Ishikawa (cell line): ENCODE measurements around the gene ABCD4.

Experiments
- FOXM1 ChIP-seq: IDR thresholded peaks from 2 replicates; pipeline ENCODE4 v1.6.1; 2012; ENCODE audit warnings: low read depth, borderline replicate concordance
- RAD21 ChIP-seq: IDR thresholded peaks from 2 replicates; pipeline ENCODE4 v1.6.1; 2012; ENCODE audit warnings: low read depth

DNA sequence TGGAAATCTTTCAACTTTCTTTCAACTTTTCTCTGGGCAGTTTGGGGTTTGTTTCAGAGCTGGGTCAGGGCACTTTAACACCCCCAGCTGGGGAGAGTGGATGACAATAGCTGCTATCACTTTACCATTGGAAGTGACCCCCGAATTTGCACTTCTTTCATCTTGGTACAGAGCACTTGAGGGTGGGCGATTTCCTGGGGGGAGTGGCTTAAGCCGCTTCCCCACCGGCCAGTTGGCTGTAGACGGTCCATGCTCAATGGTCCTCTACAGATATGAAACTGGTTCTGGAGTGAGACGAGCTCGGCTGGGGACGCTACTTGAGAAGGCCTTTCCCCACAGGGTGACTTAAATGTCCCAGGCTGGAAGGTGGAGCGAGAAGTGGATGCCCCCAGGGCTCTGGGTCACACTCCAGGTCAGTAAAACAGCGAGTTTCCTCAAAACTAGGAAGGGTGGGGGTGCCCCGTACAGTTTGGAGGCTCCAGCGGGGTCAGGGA, 45.6 kb upstream of the ABCD4 start, which contains the start of gene VRTN:
- no peak for TF ChIP-seq RAD21
- no peak for TF ChIP-seq FOXM1
